H1 (cell line): Measurements from ENCODE around the gene SLCO4A1. TPM values are rescaled to one million over a fixed set of nuclear protein-coding genes. Genes with fewer than 3 reads are reported as not detected.

Experiments used
- CTCF ChIA-PET: fragments of 300-600 bp; sonication (Branson Sonifier 250); formaldehyde crosslinking; loops from one replicate; lab custom pipeline; 2021; ENCODE audit not compliant: partially characterized antibody; lab: Charles Lee
- POLR2A ChIA-PET: fragments of 300-600 bp; sonication (Branson Sonifier 250); formaldehyde crosslinking; loops from one replicate; lab custom pipeline; 2021; ENCODE audit warnings: inconsistent platforms; ENCODE audit not compliant: partially characterized antibody; lab: Charles Lee
- DNase-seq, 2 experiments: peaks; one replicate each; pipeline versions ENCODE4 v3.0.0 to v3.0.0-alpha.2; 2010 to 2022; ENCODE audit warnings: low spot score in 2 of 2, low read depth in 1 of 2, mixed read lengths in 1 of 2
- FAIRE-seq: peaks from 2 replicates; lab custom pipeline; 2011; peaks lifted over from hg19 to GRCh38; lab: Jason Lieb, UNC
- H2AFZ ChIP-seq: 2 replicates; pipeline ENCODE4 v1.8.1; 2012; ENCODE audit warnings: low read length, inconsistent platforms
- H2AK5ac ChIP-seq: 2 replicates; pipeline ENCODE4 v1.6.1; 2013; ENCODE audit warnings: low read depth, low read length
- H2BK120ac ChIP-seq: replicated peaks from 2 replicates; pipeline ENCODE3; 2013; ENCODE audit warnings: low read depth, low read length, inconsistent platforms
- H2BK12ac ChIP-seq: 2 replicates; pipeline ENCODE4 v1.6.1; 2013; ENCODE audit warnings: low read depth, low read length
- H2BK15ac ChIP-seq: 2 replicates; pipeline ENCODE4 v1.6.1; 2013; ENCODE audit warnings: low read length
- H2BK20ac ChIP-seq: 2 replicates; pipeline ENCODE4 v1.6.1; 2013; ENCODE audit warnings: low read length
- H2BK5ac ChIP-seq: 2 replicates; pipeline ENCODE4 v1.6.1; 2013; ENCODE audit warnings: low read depth, low read length
- H3K14ac ChIP-seq: 2 replicates; pipeline ENCODE4 v1.6.1; 2013; ENCODE audit warnings: inconsistent platforms; ENCODE audit not compliant: insufficient read length
- H3K18ac ChIP-seq: 2 replicates; pipeline ENCODE4 v1.6.1; 2013; ENCODE audit warnings: low read length; ENCODE audit errors: extremely low read depth
- H3K23ac ChIP-seq: 2 replicates; pipeline ENCODE4 v1.6.1; 2013; ENCODE audit warnings: inconsistent platforms; ENCODE audit not compliant: insufficient read length
- H3K23me2 ChIP-seq: 2 replicates; pipeline ENCODE4 v1.6.1; 2013; ENCODE audit warnings: low read depth, low read length
- H3K27ac ChIP-seq: 2 replicates; pipeline ENCODE4 v1.6.1; 2011; ENCODE audit warnings: low read depth, low read length, inconsistent platforms
- H3K27me3 ChIP-seq, 4 experiments: replicated peaks in 1 of 4; 1 replicate in 1 of 4; 2 replicates in 3 of 4; pipeline versions ENCODE4 v1.6.1 to v1.8.1; 2011 to 2013; ENCODE audit warnings: low read length in 3 of 4, mild to moderate bottlenecking in 3 of 4, inconsistent platforms in 2 of 4, mixed read lengths in 2 of 4, moderate library complexity in 1 of 4; ENCODE audit not compliant: control insufficient read depth in 3 of 4, insufficient read depth in 3 of 4; ENCODE audit errors: extremely low read depth in 1 of 4
- H3K36me3 ChIP-seq, 4 experiments: 2 replicates each; pipeline versions ENCODE4 v1.6.1 to v1.8.1; 2011 to 2013; ENCODE audit warnings: mild to moderate bottlenecking in 4 of 4, low read length in 3 of 4, moderate library complexity in 2 of 4, control low read depth in 1 of 4, inconsistent platforms in 1 of 4; ENCODE audit not compliant: insufficient read depth in 4 of 4, control insufficient read depth in 2 of 4
- H3K4ac ChIP-seq: replicated peaks from 2 replicates; pipeline ENCODE3; 2013; ENCODE audit warnings: low read length, low read depth, mixed read lengths, inconsistent platforms; ENCODE audit not compliant: insufficient read length
- H3K4me1 ChIP-seq, 4 experiments: replicated peaks in 1 of 4; 1 replicate in 1 of 4; 2 replicates in 3 of 4; pipeline versions ENCODE4 v1.6.1 to v1.8.1; 2011 to 2013; ENCODE audit warnings: low read length in 3 of 4, inconsistent platforms in 2 of 4, mixed read lengths in 1 of 4; ENCODE audit not compliant: insufficient read depth in 4 of 4, control insufficient read depth in 3 of 4
- H3K4me2 ChIP-seq, 2 experiments: 2 replicates each; pipeline versions ENCODE4 v1.6.1 to v1.8.1; 2011 to 2013; ENCODE audit warnings: low read depth in 2 of 2, low read length in 2 of 2, control low read depth in 1 of 2, inconsistent platforms in 1 of 2, mild to moderate bottlenecking in 1 of 2; ENCODE audit not compliant: insufficient read depth in 1 of 2
- H3K4me3 ChIP-seq, 4 experiments: fragments of 200-600, 300-600 bp in 1 of 4; sonication (generic), shearing (Covaris generic), sonication (Bioruptor Twin) in 1 of 4; 2 replicates each; pipeline versions ENCODE4 v1.5.1 to v1.8.1; 2011 to 2016; ENCODE audit warnings: low read length in 4 of 4, low read depth in 3 of 4, control low read depth in 2 of 4, inconsistent platforms in 2 of 4, mild to moderate bottlenecking in 2 of 4, mixed read lengths in 1 of 4, moderate library complexity in 1 of 4; ENCODE audit not compliant: insufficient read depth in 2 of 4; ENCODE audit errors: extremely low read depth in 1 of 4
- H3K56ac ChIP-seq: replicated peaks from 2 replicates; pipeline ENCODE3; 2013; ENCODE audit warnings: low read depth, mild to moderate bottlenecking, mixed read lengths, low read length, inconsistent platforms; ENCODE audit not compliant: insufficient read length
- H3K79me1 ChIP-seq: 2 replicates; pipeline ENCODE4 v1.6.1; 2013; ENCODE audit warnings: low read depth, low read length, control low read depth
- H3K79me2 ChIP-seq, 2 experiments: 2 replicates each; pipeline versions ENCODE4 v1.6.1 to v1.8.1; 2012 to 2013; ENCODE audit warnings: low read length in 2 of 2, mild to moderate bottlenecking in 2 of 2, inconsistent platforms in 1 of 2; ENCODE audit not compliant: insufficient read depth in 2 of 2, control insufficient read depth in 1 of 2
- H3K9ac ChIP-seq, 4 experiments: replicated peaks in 1 of 4; 1 replicate in 1 of 4; 2 replicates in 3 of 4; pipeline versions ENCODE4 v1.6.1 to v1.8.1; 2011 to 2013; ENCODE audit warnings: low read depth in 3 of 4, low read length in 3 of 4, control low read depth in 2 of 4, mild to moderate bottlenecking in 2 of 4, moderate library complexity in 2 of 4, inconsistent platforms in 1 of 4; ENCODE audit errors: extremely low read depth in 1 of 4
- H3K9me3 ChIP-seq, 2 experiments: 2 replicates each; pipeline versions ENCODE4 v1.6.1 to v1.8.1; 2012 to 2013; ENCODE audit warnings: mild to moderate bottlenecking in 2 of 2, moderate library complexity in 2 of 2, control low read depth in 1 of 2, inconsistent platforms in 1 of 2, low read depth in 1 of 2, low read length in 1 of 2, mixed read lengths in 1 of 2; ENCODE audit not compliant: insufficient read depth in 2 of 2
- H4K20me1 ChIP-seq, 2 experiments: replicated peaks in 1 of 2; 2 replicates each; pipeline versions ENCODE3 to v1.8.1; 2011 to 2013; ENCODE audit warnings: inconsistent platforms in 2 of 2, low read length in 2 of 2, mild to moderate bottlenecking in 1 of 2; ENCODE audit not compliant: insufficient read depth in 2 of 2, control insufficient read depth in 1 of 2
- H4K5ac ChIP-seq: 2 replicates; pipeline ENCODE4 v1.6.1; 2013; ENCODE audit warnings: low read length, low read depth, mixed read lengths, inconsistent platforms; ENCODE audit not compliant: insufficient read length
- H4K8ac ChIP-seq: 2 replicates; pipeline ENCODE4 v1.8.0; 2013; ENCODE audit warnings: mild to moderate bottlenecking, moderate library complexity, low read length, inconsistent platforms; ENCODE audit not compliant: insufficient read depth; ENCODE audit errors: extremely low read depth
- H4K91ac ChIP-seq: replicated peaks from 2 replicates; pipeline ENCODE3; 2013; ENCODE audit warnings: low read length, mixed read lengths, inconsistent platforms; ENCODE audit not compliant: insufficient read length
- ASH2L ChIP-seq: fragments of 200-600, 300-600 bp; sonication (generic); IDR thresholded peaks from one replicate; pipeline ENCODE4 v1.7.1; 2017; ENCODE audit warnings: low read length
- ATF3 ChIP-seq: IDR thresholded peaks from 2 replicates; pipeline ENCODE4 v1.6.1; 2011; ENCODE audit warnings: low read depth, mild to moderate bottlenecking, low read length; ENCODE audit not compliant: insufficient read depth
- CEBPB ChIP-seq: IDR thresholded peaks from 2 replicates; pipeline ENCODE4 v1.6.1; 2012; ENCODE audit warnings: low read depth, low read length
- FOSL1 ChIP-seq: IDR thresholded peaks from 2 replicates; pipeline ENCODE4 v1.6.1; 2011; ENCODE audit warnings: mild to moderate bottlenecking, low read depth, low read length, moderate library complexity; ENCODE audit not compliant: insufficient read depth
- GABPA ChIP-seq: IDR thresholded peaks from 2 replicates; pipeline ENCODE4 v1.6.1; 2011; ENCODE audit warnings: mild to moderate bottlenecking, low read length, moderate library complexity, borderline replicate concordance; ENCODE audit not compliant: insufficient read depth
- RAD21 ChIP-seq, 2 experiments: IDR thresholded peaks in 1 of 2; conservative IDR thresholded peaks in 1 of 2; 2 replicates each; pipeline ENCODE4 v1.6.1; 2011; ENCODE audit warnings: low read depth in 2 of 2, low read length in 2 of 2, improper control_type of control experiment in 1 of 2, inconsistent platforms in 1 of 2, mild to moderate bottlenecking in 1 of 2, moderate library complexity in 1 of 2
- RFX5 ChIP-seq: IDR thresholded peaks from 2 replicates; pipeline ENCODE4 v1.6.1; 2011; ENCODE audit warnings: low read depth, low read length, improper control_type of control experiment, borderline replicate concordance
- TEAD4 ChIP-seq: IDR thresholded peaks from 2 replicates; pipeline ENCODE4 v1.6.1; 2012; ENCODE audit warnings: low read depth, low read length, inconsistent platforms, mixed read lengths
- WGBS, 2 experiments: shearing (Covaris generic) in 1 of 2; methylation state at CpG; one replicate each; pipeline versions ENCODE4 v1.1.6 to v1.1.7; 2013 to 2015; ENCODE audit warnings: low lambda C conversion rate in 2 of 2, mixed read lengths in 2 of 2, inconsistent platforms in 1 of 2, low coverage in 1 of 2, missing lambda C conversion rate in 1 of 2; ENCODE audit not compliant: insufficient replicate concordance in 2 of 2, insufficient coverage in 1 of 2, insufficient read length in 1 of 2; ENCODE audit errors: extremely low coverage in 1 of 2, missing lambda C conversion rate in 1 of 2; 5-methylcytosine and 5-hydroxymethylcytosine counted together
- polyA plus RNA-seq, 7 experiments: library from polyadenylated mRNA; depleted of rRNA in 3 of 7; stranded (reverse) in 5 of 7; unstranded in 2 of 7; fragments of >200 nt in 5 of 7; fragments of 200-250 nt in 2 of 7; gene quantifications; 1 replicate in 5 of 7; 2 replicates in 1 of 7; 4 replicates in 1 of 7; pipeline versions ENCODE4 v1.2.1 to v1.2.3, GENCODE V29; 2011 to 2013; ENCODE audit warnings: missing spikeins in 2 of 7, mixed read lengths in 2 of 7
- total RNA-seq: library from RNA; stranded (reverse); fragmentation: NEBNext Ultra II Directional; extraction: Animal tissue kit (Norgen Biotek cat#: 25700); gene quantifications from 2 replicates; pipeline ENCODE4 v1.2.1, GENCODE V29; 2021

Gene SLCO4A1
- total and polyA plus RNA-seq, 2 of the 8 experiments (the other 6 are each of a cell fraction or from before 2014, with no cell fraction given), result 10.5 to 18.5 TPM

- Histone ChIP-seq H2AFZ (no peak overlapping the region), H3K27ac (no peak overlapping the region), H4K20me1 (no peaks in the 10 kb centered on the region), H2AK5ac (no peak overlapping the region; the same call in 1 of the 2 replicates), H3K23me2 (no peaks in the 10 kb centered on the region), H3K27me3 (no peaks in the 10 kb centered on the region; a peak in 1 of 7 replicates), H3K36me3 (no peaks in the 10 kb centered on the region), H3K9ac (no peak overlapping the region), H3K79me1 (no peaks in the 10 kb centered on the region), H4K91ac (peak overlapping the region; percentile 75), H3K4ac (no peak overlapping the region), H3K4me1 (peaks cover 6 to 26% (median 16%) of the 10 kb centered on the region in 4 experiments), H2BK5ac (peak overlapping the region; percentile 62; the same call in 1 of the 2 replicates), H3K79me2 (no peaks in the 10 kb centered on the region), H4K8ac (no peak overlapping the region), H3K4me3 (no peak overlapping the region), H2BK20ac (peak overlapping the region; percentile 23; the same call in 1 of the 2 replicates), H2BK15ac (no peak overlapping the region), H3K4me2 (no peak overlapping the region), H3K18ac (0 out of 2 replicates have a peak overlapping the region, but pooled peaks have one; percentile 13), H4K5ac (no peak overlapping the region), H3K23ac (no peak overlapping the region), H2BK120ac (peak overlapping the region; percentile 75), H3K56ac (no peak overlapping the region), H2BK12ac (peak overlapping the region; percentile 84; the same call in 1 of the 2 replicates), H3K9me3 (no peaks in the 10 kb centered on the region; a peak in 1 of 4 replicates), H3K14ac (no peak overlapping the region)
- WGBS, 2 experiments, result 81% methylated on average over 19 of the region's 21 CpGs; no CpG with 5 or more reads in 1 of the 2 experiments
- POLR2A ChIA-PET, result no interaction called here
- FAIRE-seq (no peak), DNase-seq (no peak)
- CTCF ChIA-PET, result interaction anchor here (1.2 to 2.5 kb wide), 3 partner anchors 9 to 108 kb away, joined by 3 to 23 read pairs (median 9); no protein-coding TSS in a partner anchor
- TF ChIP-seq CEBPB, result no peak
- no peak for TF ChIP-seq GABPA
- no peak for TF ChIP-seq ASH2L
- no peak for TF ChIP-seq FOSL1
- TF ChIP-seq RAD21 (IDR thresholded peaks at IDR 0.05 in 1 of 2, conservative IDR thresholded peaks at IDR 0.05 in 1 of 2; ENCODE audit: low read depth in 2 of 2, low read length in 2 of 2), result no peak
- no peak for TF ChIP-seq TEAD4
- TF ChIP-seq RFX5, result no peak
- TF ChIP-seq ATF3, result no peak
Measured at GRCh38 chr20:62607366-62608217, 34.7 kb upstream of the SLCO4A1 start.
